Trophoblast cell (in vitro differentiated cells and primary cell): ENCODE measurements around the gene TRMT2A.

ENCODE experiments used
- DNase-seq, 2 donors: peaks; one replicate each; pipeline ENCODE4 v3.0.0-alpha.2; 2016
- H2AFZ ChIP-seq: 2 replicates; pipeline ENCODE4 v1.6.1; 2013; ENCODE audit warnings: low read length, moderate library complexity, mild to moderate bottlenecking; ENCODE audit not compliant: insufficient read depth, poor library complexity
- H2AK5ac ChIP-seq: 2 replicates; pipeline ENCODE4 v1.6.1; 2013; ENCODE audit warnings: mild to moderate bottlenecking, low read length
- H2BK120ac ChIP-seq: 2 replicates; pipeline ENCODE4 v1.6.1; 2013; ENCODE audit warnings: low read length, mild to moderate bottlenecking, moderate library complexity; ENCODE audit not compliant: insufficient read depth, poor library complexity
- H2BK12ac ChIP-seq: 2 replicates; pipeline ENCODE4 v1.6.1; 2013; ENCODE audit warnings: mild to moderate bottlenecking, low read length, moderate library complexity
- H2BK5ac ChIP-seq: 2 replicates; pipeline ENCODE4 v1.6.1; 2013; ENCODE audit warnings: low read length, low read depth, moderate library complexity, mild to moderate bottlenecking; ENCODE audit not compliant: poor library complexity
- H3K14ac ChIP-seq: 2 replicates; pipeline ENCODE4 v1.6.1; 2013; ENCODE audit warnings: mild to moderate bottlenecking, low read length
- H3K18ac ChIP-seq: 2 replicates; pipeline ENCODE4 v1.6.1; 2013; ENCODE audit warnings: mild to moderate bottlenecking, low read length
- H3K23ac ChIP-seq: 2 replicates; pipeline ENCODE4 v1.6.1; 2013; ENCODE audit warnings: low read length
- H3K27ac ChIP-seq: 2 replicates; pipeline ENCODE4 v1.5.1; 2013; ENCODE audit warnings: low read depth, mild to moderate bottlenecking, inconsistent platforms, low read length, moderate library complexity
- H3K27me3 ChIP-seq: 2 replicates; pipeline ENCODE4 v1.6.1; 2013; ENCODE audit warnings: inconsistent platforms, mild to moderate bottlenecking, low read length, moderate library complexity; ENCODE audit not compliant: insufficient read depth
- H3K36me3 ChIP-seq, 2 experiments: 1 replicate in 1 of 2; 2 replicates in 1 of 2; pipeline ENCODE4 v1.6.1; 2013; ENCODE audit warnings: low read length in 2 of 2, mild to moderate bottlenecking in 2 of 2, moderate library complexity in 1 of 2; ENCODE audit not compliant: insufficient read depth in 2 of 2, control insufficient read depth in 1 of 2
- H3K4ac ChIP-seq: 2 replicates; pipeline ENCODE4 v1.6.1; 2013; ENCODE audit warnings: low read depth, mild to moderate bottlenecking, low read length, moderate library complexity
- H3K4me1 ChIP-seq, 2 experiments: 1 replicate in 1 of 2; 2 replicates in 1 of 2; pipeline ENCODE4 v1.6.1; 2013; ENCODE audit warnings: low read length in 2 of 2, mild to moderate bottlenecking in 2 of 2, moderate library complexity in 1 of 2; ENCODE audit not compliant: insufficient read depth in 2 of 2, control insufficient read depth in 1 of 2
- H3K4me2 ChIP-seq: 2 replicates; pipeline ENCODE4 v1.6.1; 2013; ENCODE audit warnings: inconsistent platforms, mild to moderate bottlenecking, low read length, moderate library complexity
- H3K4me3 ChIP-seq: 2 replicates; pipeline ENCODE4 v1.5.1; 2013; ENCODE audit warnings: mild to moderate bottlenecking, low read depth, low read length, inconsistent platforms
- H3K79me1 ChIP-seq: one replicate; pipeline ENCODE4 v1.6.1; 2013; ENCODE audit warnings: low read length
- H3K79me2 ChIP-seq: 2 replicates; pipeline ENCODE4 v1.6.1; 2013; ENCODE audit warnings: low read length, mild to moderate bottlenecking; ENCODE audit not compliant: control insufficient read depth, insufficient read depth, poor library complexity
- H3K9ac ChIP-seq: 2 replicates; pipeline ENCODE4 v1.6.1; 2013; ENCODE audit warnings: mild to moderate bottlenecking, low read length
- H3K9me3 ChIP-seq: 2 replicates; pipeline ENCODE4 v1.6.1; 2013; ENCODE audit warnings: low read depth, mild to moderate bottlenecking, control low read depth, inconsistent platforms, low read length; ENCODE audit not compliant: insufficient read depth
- H4K12ac ChIP-seq: 2 replicates; pipeline ENCODE4 v1.6.1; 2013; ENCODE audit warnings: low read depth, mild to moderate bottlenecking, low read length, moderate library complexity
- H4K8ac ChIP-seq: 2 replicates; pipeline ENCODE4 v1.6.1; 2013; ENCODE audit warnings: low read depth, mild to moderate bottlenecking, low read length, moderate library complexity
- H4K91ac ChIP-seq: one replicate; pipeline ENCODE4 v1.6.1; 2013; ENCODE audit warnings: low read depth, mild to moderate bottlenecking, low read length, moderate library complexity
- WGBS: extraction: QIAGEN DNeasy Blood & Tissue Kit; methylation state at CpG from one replicate; pipeline ENCODE4 v1.1.7; 2013; ENCODE audit warnings: missing lambda C conversion rate; ENCODE audit not compliant: insufficient read length, insufficient coverage; ENCODE audit errors: extremely low coverage; 5-methylcytosine and 5-hydroxymethylcytosine counted together

TRMT2A gene

GRCh38 chr22:20087319-20088262 is 29.4 kb downstream of the TRMT2A start:
- Histone ChIP-seq H3K4ac (no peak overlapping the region), H3K9ac (no peak overlapping the region), H3K23ac (no peak overlapping the region), H3K9me3 (no peaks in the 10 kb centered on the region), H4K12ac (no peak overlapping the region), H2BK120ac (no peak overlapping the region), H2AFZ (no peak overlapping the region), H3K4me3 (no peak overlapping the region), H2BK5ac (no peak overlapping the region), H2BK12ac (no peak overlapping the region), H4K91ac (no peak overlapping the region), H3K14ac (no peak overlapping the region), H4K8ac (no peak overlapping the region), H3K4me1 (peaks cover 9 to 22% of the 10 kb centered on the region in 2 experiments), H3K27ac (no peak overlapping the region), H2AK5ac (no peak overlapping the region), H3K18ac (no peak overlapping the region), H3K36me3 (peaks cover 65 to 67% of the 10 kb centered on the region in 2 experiments), H3K4me2 (no peak overlapping the region), H3K79me2 (peaks cover 18% of the 10 kb centered on the region), H3K79me1 (no peaks in the 10 kb centered on the region), H3K27me3 (no peaks in the 10 kb centered on the region)
- DNase-seq: no peak
- no CpG with 5 or more reads among the region's 14 CpGs for WGBS

- Histone ChIP-seq H3K9me3 (no peaks in the 10 kb centered on the region), H4K12ac (no peak overlapping the region), H3K36me3 (peaks cover 57 to 59% of the 10 kb centered on the region in 2 experiments), H3K27me3 (no peaks in the 10 kb centered on the region), H3K4me3 (no peak overlapping the region), H3K27ac (no peak overlapping the region), H4K8ac (no peak overlapping the region), H3K4ac (no peak overlapping the region), H3K79me1 (no peaks in the 10 kb centered on the region), H3K18ac (no peak overlapping the region), H3K23ac (no peak overlapping the region), H3K79me2 (peaks cover 21% of the 10 kb centered on the region), H3K14ac (no peak overlapping the region), H2BK120ac (no peak overlapping the region), H2BK12ac (no peak overlapping the region), H2BK5ac (no peak overlapping the region), H2AFZ (no peak overlapping the region), H3K4me2 (no peak overlapping the region), H3K9ac (no peak overlapping the region), H2AK5ac (no peak overlapping the region), H3K4me1 (peaks cover 14 to 27% of the 10 kb centered on the region in 2 experiments), H4K91ac (no peak overlapping the region)
- WGBS: no CpG with 5 or more reads among the region's 5 CpGs
- no peak for DNase-seq
These were observed 30.3 kb downstream of the TRMT2A start for GRCh38 chr22:20086763-20087162.

- peaks cover 27% of the 10 kb centered on the region for H3K79me2 ChIP-seq
- no peak overlapping the region for H2AFZ ChIP-seq
- DNase-seq: no peak
- H3K27me3 ChIP-seq: no peaks in the 10 kb centered on the region
- H3K36me3 ChIP-seq: peaks cover 51 to 53% of the 10 kb centered on the region in 2 experiments
- no peak overlapping the region for H3K9ac ChIP-seq
- no peaks in the 10 kb centered on the region for H3K9me3 ChIP-seq
- no peak overlapping the region for H3K14ac ChIP-seq
- peaks cover 2% of the 10 kb centered on the region for H3K79me1 ChIP-seq
- H4K12ac ChIP-seq: no peak overlapping the region
- no peak overlapping the region for H2AK5ac ChIP-seq
- peaks cover 20 to 33% of the 10 kb centered on the region in 2 experiments for H3K4me1 ChIP-seq
- no peak overlapping the region for H2BK12ac ChIP-seq
- peak overlapping the region; percentile 42 for H3K4ac ChIP-seq
- no peak overlapping the region for H2BK120ac ChIP-seq
- no peak overlapping the region for H3K4me3 ChIP-seq
- no peak overlapping the region for H3K27ac ChIP-seq
- no peak overlapping the region for H4K91ac ChIP-seq
- WGBS: no CpG with 5 or more reads among the region's 24 CpGs
- no peak overlapping the region for H3K23ac ChIP-seq
- H2BK5ac ChIP-seq: no peak overlapping the region
- peak overlapping the region; percentile 20 for H3K18ac ChIP-seq
- no peak overlapping the region for H4K8ac ChIP-seq
- H3K4me2 ChIP-seq: no peak overlapping the region
These were observed 30.9 kb downstream of the TRMT2A start for GRCh38 chr22:20086101-20086599.

GRCh38 chr22:20085651-20086050 is 31.4 kb downstream of the TRMT2A start:
- Histone ChIP-seq H3K23ac (no peak overlapping the region), H4K12ac (no peak overlapping the region), H2BK5ac (no peak overlapping the region), H4K91ac (no peak overlapping the region), H2AK5ac (no peak overlapping the region), H3K4me2 (no peak overlapping the region), H4K8ac (no peak overlapping the region), H3K27me3 (no peaks in the 10 kb centered on the region), H3K79me1 (peaks cover 7% of the 10 kb centered on the region), H2BK120ac (no peak overlapping the region), H3K27ac (no peak overlapping the region), H3K9me3 (no peaks in the 10 kb centered on the region), H3K4me1 (peaks cover 21 to 35% of the 10 kb centered on the region in 2 experiments), H3K18ac (no peak overlapping the region), H3K14ac (no peak overlapping the region), H3K4me3 (no peak overlapping the region), H2AFZ (no peak overlapping the region), H3K36me3 (peaks cover 47 to 48% of the 10 kb centered on the region in 2 experiments), H3K79me2 (peaks cover 32% of the 10 kb centered on the region), H2BK12ac (no peak overlapping the region), H3K4ac (peak overlapping the region; percentile 18), H3K9ac (no peak overlapping the region)
- WGBS: no CpG with 5 or more reads among the region's 20 CpGs
- DNase-seq: no peak
